Measurements from ENCODE around the gene SEMA6D.

- TF ChIP-seq EZH2 (IDR thresholded peaks at IDR 0.05; ENCODE audit: borderline replicate concordance) (no peak), CTCF (IDR thresholded peaks at IDR 0.05; ENCODE audit: poor library complexity) (no peak), EZH2phosphoT487 (IDR thresholded peaks at IDR 0.05; ENCODE audit: low read depth, severe bottlenecking, unreplicated experiment) (no peak)
Measured at GRCh38 chr15:47733085-47733484, 15.8 kb downstream of the SEMA6D start.

Measured in hepatocyte (in vitro differentiated cells).